GOT3 (cell line): ENCODE measurements around the gene LINC00305.

Source experiments
- DNase-seq: peaks from one replicate; lab custom pipeline; 2025; ENCODE audit warnings: mixed read lengths; lab: John Stamatoyannopoulos, UW

The LINC00305 gene

GRCh38 chr18:64148988-64149387, at the start of gene LINC00305:
LINC00305 (minus strand) TSS chr18:64149088.
- DNase-seq, result no peak

- DNase-seq, result no peak
Measured at GRCh38 chr18:64191069-64191468, 42.2 kb upstream of the LINC00305 start.

GRCh38 chr18:64185987-64186386, 37.1 kb upstream of the LINC00305 start:
- DNase-seq, result no peak

GRCh38 chr18:64183665-64184064, 34.8 kb upstream of the LINC00305 start:
- DNase-seq, result no peak

- DNase-seq, result no peak
Measured at GRCh38 chr18:64180617-64181016, 31.7 kb upstream of the LINC00305 start.

GRCh38 chr18:64180171-64180570, 31.3 kb upstream of the LINC00305 start:
- DNase-seq, result no peak

GRCh38 chr18:64179556-64180080, 30.7 kb upstream of the LINC00305 start:
- no peak for DNase-seq

GRCh38 chr18:64178860-64179259, 30.0 kb upstream of the LINC00305 start:
- DNase-seq, result no peak

GRCh38 chr18:64175432-64175831, 26.5 kb upstream of the LINC00305 start:
- DNase-seq, result no peak

- no peak for DNase-seq
Measured at GRCh38 chr18:64171576-64171975, 22.7 kb upstream of the LINC00305 start.

GRCh38 chr18:64167408-64167925, 18.6 kb upstream of the LINC00305 start:
- no peak for DNase-seq

- no peak for DNase-seq
Measured at GRCh38 chr18:64165906-64166305, 17.0 kb upstream of the LINC00305 start.

- DNase-seq, result no peak
Measured at GRCh38 chr18:64164883-64165282, 16.0 kb upstream of the LINC00305 start.

- no peak for DNase-seq
Measured at GRCh38 chr18:64149916-64150438, 1.1 kb upstream of the LINC00305 start.

GRCh38 chr18:64142904-64143303, 6.0 kb downstream of the LINC00305 start:
- DNase-seq, result no peak

- no peak for DNase-seq
Measured at GRCh38 chr18:64137914-64138313, 11.0 kb downstream of the LINC00305 start.

GRCh38 chr18:64134044-64134747, 14.7 kb downstream of the LINC00305 start:
- DNase-seq, result no peak

GRCh38 chr18:64132871-64133270, 16.0 kb downstream of the LINC00305 start:
- DNase-seq, result no peak

- no peak for DNase-seq
Measured at GRCh38 chr18:64131314-64131713, 17.6 kb downstream of the LINC00305 start.

- DNase-seq, result no peak
Measured at GRCh38 chr18:64127172-64127571, 21.7 kb downstream of the LINC00305 start.

GRCh38 chr18:64119916-64120315, 29.0 kb downstream of the LINC00305 start:
- DNase-seq, result no peak

- DNase-seq, result no peak
Measured at GRCh38 chr18:64118406-64118805, 30.5 kb downstream of the LINC00305 start.

- no peak for DNase-seq
Measured at GRCh38 chr18:64116571-64117175, 32.2 kb downstream of the LINC00305 start.
